B cell (primary cell): ENCODE data around the gene ESPN.

ENCODE experiments used
- CTCF ChIP-seq: fragments of 200-600 bp; IDR thresholded peaks from one replicate; pipeline ENCODE4 v1.8.0; 2022; ENCODE audit warnings: antibody characterized with exemption, mild to moderate bottlenecking
- EZH2 ChIP-seq: IDR thresholded peaks from 2 replicates; pipeline ENCODE4 v1.6.1; 2012; ENCODE audit warnings: borderline replicate concordance, low read depth, mild to moderate bottlenecking, moderate library complexity, low read length; ENCODE audit not compliant: insufficient read depth, poor library complexity, severe bottlenecking

- TF ChIP-seq CTCF: no peak
- no peak for TF ChIP-seq EZH2
These were observed 31.0 kb upstream of the ESPN start, which contains the start of gene ACOT7 for GRCh38 chr1:6393400-6394187.
